ENCODE measurements around the gene C1orf159.

DNA sequence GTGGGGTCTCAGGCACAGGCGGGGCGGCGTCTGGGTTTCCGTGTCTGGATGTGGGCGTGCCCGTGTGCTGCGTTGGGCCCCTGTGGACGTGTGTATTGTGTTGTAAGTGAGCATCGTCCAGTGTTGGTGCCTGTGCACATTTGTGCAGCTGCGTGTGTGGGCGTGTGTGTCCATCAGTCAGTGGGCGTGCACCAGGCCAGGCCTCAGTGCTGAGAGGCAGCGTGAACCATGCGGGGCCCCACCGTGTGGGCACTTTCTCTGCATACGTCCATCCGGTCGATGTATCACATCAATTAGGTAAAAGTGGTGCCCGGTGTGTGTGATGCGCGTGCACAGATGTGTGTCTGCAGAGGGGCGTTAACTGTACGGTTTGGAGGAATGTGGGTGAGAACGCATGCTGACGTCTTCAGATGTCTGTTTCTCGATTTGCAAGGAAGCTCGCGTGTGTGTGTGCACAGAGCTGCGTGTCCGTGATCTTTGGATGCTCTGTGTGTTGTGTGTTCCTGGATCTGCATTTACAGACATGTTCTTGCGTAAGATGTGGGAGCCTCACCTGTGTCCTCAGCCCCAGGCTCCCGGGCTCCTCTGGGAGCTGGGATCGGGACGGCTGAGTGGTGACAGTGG is 71.3 kb downstream of the C1orf159 start:
- TF ChIP-seq, protein P1, sequence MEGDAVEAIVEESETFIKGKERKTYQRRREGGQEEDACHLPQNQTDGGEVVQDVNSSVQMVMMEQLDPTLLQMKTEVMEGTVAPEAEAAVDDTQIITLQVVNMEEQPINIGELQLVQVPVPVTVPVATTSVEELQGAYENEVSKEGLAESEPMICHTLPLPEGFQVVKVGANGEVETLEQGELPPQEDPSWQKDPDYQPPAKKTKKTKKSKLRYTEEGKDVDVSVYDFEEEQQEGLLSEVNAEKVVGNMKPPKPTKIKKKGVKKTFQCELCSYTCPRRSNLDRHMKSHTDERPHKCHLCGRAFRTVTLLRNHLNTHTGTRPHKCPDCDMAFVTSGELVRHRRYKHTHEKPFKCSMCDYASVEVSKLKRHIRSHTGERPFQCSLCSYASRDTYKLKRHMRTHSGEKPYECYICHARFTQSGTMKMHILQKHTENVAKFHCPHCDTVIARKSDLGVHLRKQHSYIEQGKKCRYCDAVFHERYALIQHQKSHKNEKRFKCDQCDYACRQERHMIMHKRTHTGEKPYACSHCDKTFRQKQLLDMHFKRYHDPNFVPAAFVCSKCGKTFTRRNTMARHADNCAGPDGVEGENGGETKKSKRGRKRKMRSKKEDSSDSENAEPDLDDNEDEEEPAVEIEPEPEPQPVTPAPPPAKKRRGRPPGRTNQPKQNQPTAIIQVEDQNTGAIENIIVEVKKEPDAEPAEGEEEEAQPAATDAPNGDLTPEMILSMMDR (IDR thresholded peaks at IDR 0.05), result no peak
- TF ChIP-seq POLR2AphosphoS5 (IDR thresholded peaks at IDR 0.05; ENCODE audit: insufficient read depth in 1 of 2, low read depth in 1 of 2), result no peak
